ENCODE data around the gene CYP4F8.

Gene CYP4F8

DNA sequence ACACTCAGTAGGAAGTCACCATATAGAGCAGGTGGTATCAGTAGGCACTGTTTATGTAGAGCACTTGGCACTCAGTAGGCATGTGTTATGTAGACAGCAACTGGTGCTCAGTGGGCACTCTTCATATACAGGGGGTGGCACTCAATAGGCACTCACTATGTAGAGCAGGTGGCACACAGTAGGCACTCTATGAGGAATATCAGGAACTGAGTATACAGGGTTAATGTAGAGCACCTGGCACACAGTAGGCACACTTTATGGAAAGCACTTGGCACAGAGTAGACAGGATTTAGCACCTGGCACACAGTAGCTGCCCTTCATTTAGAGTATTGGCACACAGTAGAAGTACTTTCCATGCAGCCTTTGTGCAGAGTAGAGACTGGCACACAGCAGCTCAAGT lies 24.6 kb downstream of the CYP4F8 start:
- no peak overlapping the region for H3K4me3 ChIP-seq (ENCODE audit: low read depth, low read length)
- no peak for DNase-seq (ENCODE audit: low read depth)
- TF ChIP-seq, protein P1, sequence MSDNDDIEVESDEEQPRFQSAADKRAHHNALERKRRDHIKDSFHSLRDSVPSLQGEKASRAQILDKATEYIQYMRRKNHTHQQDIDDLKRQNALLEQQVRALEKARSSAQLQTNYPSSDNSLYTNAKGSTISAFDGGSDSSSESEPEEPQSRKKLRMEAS (IDR thresholded peaks at IDR 0.05; ENCODE audit: low read depth, low read length) = no peak
- TF ChIP-seq POLR2A (IDR thresholded peaks at IDR 0.05; ENCODE audit: extremely low read depth, insufficient read length) (no peak), MYC (IDR thresholded peaks at IDR 0.05; ENCODE audit: low read depth, low read length) (no peak)
- TF ChIP-seq, protein P2, sequence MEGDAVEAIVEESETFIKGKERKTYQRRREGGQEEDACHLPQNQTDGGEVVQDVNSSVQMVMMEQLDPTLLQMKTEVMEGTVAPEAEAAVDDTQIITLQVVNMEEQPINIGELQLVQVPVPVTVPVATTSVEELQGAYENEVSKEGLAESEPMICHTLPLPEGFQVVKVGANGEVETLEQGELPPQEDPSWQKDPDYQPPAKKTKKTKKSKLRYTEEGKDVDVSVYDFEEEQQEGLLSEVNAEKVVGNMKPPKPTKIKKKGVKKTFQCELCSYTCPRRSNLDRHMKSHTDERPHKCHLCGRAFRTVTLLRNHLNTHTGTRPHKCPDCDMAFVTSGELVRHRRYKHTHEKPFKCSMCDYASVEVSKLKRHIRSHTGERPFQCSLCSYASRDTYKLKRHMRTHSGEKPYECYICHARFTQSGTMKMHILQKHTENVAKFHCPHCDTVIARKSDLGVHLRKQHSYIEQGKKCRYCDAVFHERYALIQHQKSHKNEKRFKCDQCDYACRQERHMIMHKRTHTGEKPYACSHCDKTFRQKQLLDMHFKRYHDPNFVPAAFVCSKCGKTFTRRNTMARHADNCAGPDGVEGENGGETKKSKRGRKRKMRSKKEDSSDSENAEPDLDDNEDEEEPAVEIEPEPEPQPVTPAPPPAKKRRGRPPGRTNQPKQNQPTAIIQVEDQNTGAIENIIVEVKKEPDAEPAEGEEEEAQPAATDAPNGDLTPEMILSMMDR (IDR thresholded peaks at IDR 0.05; ENCODE audit: low read depth, low read length) = no peak

DNA sequence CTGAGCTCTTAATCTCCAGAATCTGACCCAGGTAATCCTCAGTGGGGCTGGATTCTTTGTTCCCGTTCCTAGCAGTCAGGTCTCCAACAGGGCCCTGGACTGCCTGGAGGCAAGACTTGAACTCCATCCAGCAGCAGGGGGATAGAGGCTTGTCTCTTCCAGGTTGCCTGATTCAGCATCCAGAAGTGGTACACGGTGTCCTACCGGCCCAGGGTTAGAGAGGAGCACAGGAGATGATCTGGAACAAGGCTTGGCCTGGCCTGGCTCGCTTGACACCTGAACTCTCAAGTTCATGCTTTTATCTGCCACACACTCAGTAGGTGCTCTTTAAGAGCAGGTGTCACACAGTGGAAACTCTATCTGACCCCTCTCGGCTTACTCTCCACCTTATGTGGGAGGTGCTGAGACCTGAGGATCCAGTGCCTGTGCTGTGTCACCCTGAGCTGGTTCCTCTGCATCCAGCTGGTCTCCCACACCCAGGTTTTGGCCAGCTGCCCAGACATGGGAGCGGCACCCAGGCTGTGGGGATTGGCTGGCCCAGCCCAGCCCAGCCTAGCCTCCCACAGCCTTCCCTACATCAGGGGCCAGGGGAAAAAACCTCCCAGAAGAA lies 25.4 kb downstream of the CYP4F8 start, which contains the start of gene CYP4F3:
Gene CYP4F3 (plus strand): TSS at position 604 of the 610 bp plus-strand sequence. CDS start 519 bp downstream, outside the sequence.
- TF ChIP-seq, protein P2 (IDR thresholded peaks at IDR 0.05; ENCODE audit: low read depth, low read length) = no peak
- TF ChIP-seq POLR2A (IDR thresholded peaks at IDR 0.05; ENCODE audit: extremely low read depth, insufficient read length) (no peak), MYC (IDR thresholded peaks at IDR 0.05; ENCODE audit: low read depth, low read length) (no peak)
- TF ChIP-seq, protein P1 (IDR thresholded peaks at IDR 0.05; ENCODE audit: low read depth, low read length) = no peak
- DNase-seq (ENCODE audit: low read depth) = peak; percentile 57
- H3K4me3 ChIP-seq (ENCODE audit: low read depth, low read length) = no peak within 1 kb of the TSS

DNA sequence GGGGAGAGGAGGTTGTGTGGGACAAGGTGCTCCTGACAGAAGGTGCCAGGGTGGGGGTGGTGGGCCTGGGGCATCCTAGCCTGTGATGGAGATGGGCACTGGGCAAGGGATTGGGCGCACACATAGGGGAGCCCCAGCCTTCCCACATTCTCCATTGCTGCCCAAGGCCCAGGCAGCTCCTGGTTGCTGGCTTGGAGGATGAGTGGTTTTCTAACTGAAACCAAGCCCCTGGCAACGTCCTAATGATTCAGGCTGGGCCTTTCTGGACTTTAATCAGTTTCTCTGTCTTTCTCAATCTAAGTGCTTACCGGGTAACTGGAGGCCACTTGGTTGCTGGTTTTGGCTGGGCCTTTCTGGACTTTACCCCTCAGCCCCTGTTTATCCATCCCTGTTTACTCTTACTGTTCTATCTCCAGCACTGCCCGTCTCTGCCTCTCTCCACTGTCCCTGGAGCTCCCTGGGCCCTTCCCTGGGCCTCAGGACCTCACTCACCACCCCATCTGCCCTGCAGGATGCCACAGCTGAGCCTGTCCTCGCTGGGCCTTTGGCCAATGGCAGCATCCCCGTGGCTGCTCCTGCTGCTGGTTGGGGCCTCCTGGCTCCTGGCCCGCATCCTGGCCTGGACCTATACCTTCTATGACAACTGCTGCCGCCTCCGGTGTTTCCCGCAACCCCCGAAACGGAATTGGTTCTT lies 26.0 kb downstream of the CYP4F8 start:
- TF ChIP-seq MYC (IDR thresholded peaks at IDR 0.05; ENCODE audit: low read depth, low read length) (no peak), POLR2A (IDR thresholded peaks at IDR 0.05; ENCODE audit: extremely low read depth, insufficient read length) (no peak)
- TF ChIP-seq, protein P1 (IDR thresholded peaks at IDR 0.05; ENCODE audit: low read depth, low read length) = no peak
- TF ChIP-seq, protein P2 (IDR thresholded peaks at IDR 0.05; ENCODE audit: low read depth, low read length) = no peak
- peak; percentile 17 for DNase-seq (ENCODE audit: low read depth)
- H3K4me3 ChIP-seq (ENCODE audit: low read depth, low read length) = no peak overlapping the region

DNA sequence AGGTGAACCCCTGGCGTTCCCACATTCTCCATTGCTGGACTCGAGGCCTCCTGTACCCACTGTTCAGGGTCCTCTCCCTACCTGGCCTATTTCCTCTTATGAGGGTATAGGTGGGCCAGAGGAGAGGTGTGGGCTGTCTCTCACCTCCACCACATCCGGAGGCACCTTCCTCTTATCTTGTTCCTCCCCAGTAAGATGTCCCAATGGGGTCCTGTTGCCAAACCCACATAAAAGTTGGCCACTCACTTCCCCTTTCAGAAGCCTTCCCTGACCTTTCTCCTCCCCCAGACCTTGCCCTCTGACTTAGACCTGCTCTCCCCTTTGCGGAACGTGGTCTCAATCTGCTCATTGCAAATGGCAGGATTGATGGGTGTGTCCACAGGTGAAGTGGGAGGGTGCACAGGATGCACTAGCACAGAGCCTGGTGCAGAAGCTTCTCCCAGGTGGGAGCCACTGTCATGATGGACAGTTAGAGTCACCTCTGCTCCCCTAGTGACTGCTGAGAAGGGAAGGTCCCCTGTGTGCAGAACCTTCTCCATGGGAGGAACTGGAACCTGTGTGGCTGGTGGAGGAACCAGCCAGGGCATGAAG lies 27.0 kb downstream of the CYP4F8 start:
- peak; percentile 86 for DNase-seq (ENCODE audit: low read depth)
- no peak overlapping the region for H3K4me3 ChIP-seq (ENCODE audit: low read depth, low read length)
- TF ChIP-seq, protein P2 (IDR thresholded peaks at IDR 0.05; ENCODE audit: low read depth, low read length) = no peak
- peak; percentile 26 for TF ChIP-seq MYC (IDR thresholded peaks at IDR 0.05; ENCODE audit: low read depth, low read length)
- TF ChIP-seq, protein P1 (IDR thresholded peaks at IDR 0.05; ENCODE audit: low read depth, low read length) = peak; percentile 32; the same call in 1 of the 2 replicates

DNA sequence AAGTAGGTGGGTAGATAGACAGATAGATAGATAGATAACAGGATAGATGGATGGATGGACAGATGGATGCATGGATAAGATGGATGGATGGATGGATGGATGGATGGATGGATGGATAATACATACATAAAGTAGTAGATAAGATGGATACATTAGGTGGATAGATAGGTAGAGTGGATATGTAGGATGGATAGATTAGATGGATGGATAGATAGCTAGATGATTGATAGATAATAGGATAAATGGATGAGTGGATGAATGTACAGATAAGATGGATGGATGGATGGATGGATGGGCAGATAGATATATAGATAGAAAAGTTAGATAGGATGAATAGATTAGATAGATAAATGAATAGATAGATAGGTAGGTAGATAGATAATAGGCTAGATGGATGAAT lies 27.8 kb downstream of the CYP4F8 start:
- no peak overlapping the region for H3K4me3 ChIP-seq (ENCODE audit: low read depth, low read length)
- DNase-seq (ENCODE audit: low read depth) = no peak
- TF ChIP-seq, protein P1 (IDR thresholded peaks at IDR 0.05; ENCODE audit: low read depth, low read length) = no peak
- TF ChIP-seq, protein P2 (IDR thresholded peaks at IDR 0.05; ENCODE audit: low read depth, low read length) = no peak
- no peak for TF ChIP-seq POLR2A (IDR thresholded peaks at IDR 0.05; ENCODE audit: extremely low read depth, insufficient read length)
- TF ChIP-seq MYC (IDR thresholded peaks at IDR 0.05; ENCODE audit: low read depth, low read length) = no peak
